Stimulated activated effector memory CD8-positive, alpha-beta T cell treated with anti-CD3 and anti-CD28 coated beads, Interleukin-12 subunit alpha, Interleukin-12 subunit beta, amount 100 ng/mL, for 72 hours (primary cell): ENCODE results near the gene AMZ2.

Experiments used
- ATAC-seq: fragments of 150-1000 bp; cut with Tn5 transposase; 2 replicates; pipeline ENCODE4 v1.10.0; 2021
- DNase-seq, 2 donors: peaks; one replicate each; pipeline ENCODE4 v3.0.0; 2021 to 2022; ENCODE audit warnings: low spot score in 2 of 2
- H3K27ac Mint-ChIP-seq: one replicate; pipeline ENCODE4 v1.8.0; 2022; ENCODE audit warnings: mild to moderate bottlenecking, mixed read lengths
- H3K36me3 Mint-ChIP-seq: one replicate; pipeline ENCODE4 v1.8.0; 2022; ENCODE audit warnings: mild to moderate bottlenecking, mixed read lengths
- H3K4me1 Mint-ChIP-seq: one replicate; pipeline ENCODE4 v1.8.0; 2022; ENCODE audit warnings: mixed read lengths
- H3K4me3 Mint-ChIP-seq: one replicate; pipeline ENCODE4 v1.8.0; 2022; ENCODE audit warnings: mild to moderate bottlenecking, mixed read lengths
- H3K9me3 Mint-ChIP-seq: one replicate; pipeline ENCODE4 v1.8.0; 2022; ENCODE audit warnings: mixed read lengths

AMZ2 gene

GRCh38 chr17:68289473-68289872, 41.6 kb downstream of the AMZ2 start:
- no peak for DNase-seq
- ATAC-seq, result no peak
- Mint-ChIP-seq H3K9me3 (no peaks in the 10 kb centered on the region), H3K27ac (peak overlapping the region; percentile 13), H3K4me3 (peak overlapping the region; percentile 97), H3K4me1 (peaks cover 49% of the 10 kb centered on the region), H3K36me3 (peaks cover 7% of the 10 kb centered on the region)

- DNase-seq, result no peak
- Mint-ChIP-seq H3K27ac (peak overlapping the region; percentile 96), H3K9me3 (no peaks in the 10 kb centered on the region), H3K4me3 (peak overlapping the region; percentile 97), H3K36me3 (peaks cover 7% of the 10 kb centered on the region), H3K4me1 (peaks cover 53% of the 10 kb centered on the region)
- no peak for ATAC-seq
These were observed 42.1 kb downstream of the AMZ2 start for GRCh38 chr17:68289936-68290267.

GRCh38 chr17:68290268-68290954, 42.6 kb downstream of the AMZ2 start:
- Mint-ChIP-seq H3K27ac (peak overlapping the region; percentile 96), H3K9me3 (no peaks in the 10 kb centered on the region), H3K4me3 (peak overlapping the region; percentile 97), H3K36me3 (peaks cover 7% of the 10 kb centered on the region), H3K4me1 (peaks cover 57% of the 10 kb centered on the region)
- ATAC-seq (no peak), DNase-seq (peak; percentile 18 to 79)

- DNase-seq (peak; percentile 63 to 91), ATAC-seq (peak; percentile 76)
- peak within 1 kb of the TSS; percentile 97 for H3K4me3 Mint-ChIP-seq
- H3K4me1 Mint-ChIP-seq, result peaks cover 58% of the 10 kb centered on the region
- H3K36me3 Mint-ChIP-seq, result peaks cover 7% of the 10 kb centered on the region
- H3K9me3 Mint-ChIP-seq, result no peaks in the 10 kb centered on the region
- H3K27ac Mint-ChIP-seq, result peak within 1 kb of the TSS; percentile 96
These were observed 43.4 kb downstream of the AMZ2 start, which contains the start of the genes ARSG and SLC16A6 for GRCh38 chr17:68290955-68291835. ARSG (plus strand) TSS chr17:68291495; CDS start chr17:68307494, 15,999 bp downstream. SLC16A6 (minus strand) TSS chr17:68291127; CDS start chr17:68278320, 12,807 bp downstream.

- Mint-ChIP-seq H3K27ac (peak overlapping the region; percentile 85), H3K36me3 (peaks cover 7% of the 10 kb centered on the region), H3K4me3 (peak overlapping the region; percentile 97), H3K9me3 (no peaks in the 10 kb centered on the region), H3K4me1 (peaks cover 65% of the 10 kb centered on the region)
- DNase-seq (peak; percentile 74 to 94), ATAC-seq (peak; percentile 77)
These were observed 44.2 kb downstream of the AMZ2 start for GRCh38 chr17:68291836-68292688.

GRCh38 chr17:68292689-68293040, 44.8 kb downstream of the AMZ2 start:
- Mint-ChIP-seq H3K4me1 (peaks cover 63% of the 10 kb centered on the region), H3K4me3 (peak overlapping the region; percentile 97), H3K27ac (peak overlapping the region; percentile 85), H3K36me3 (peaks cover 7% of the 10 kb centered on the region), H3K9me3 (no peaks in the 10 kb centered on the region)
- no peak for ATAC-seq
- DNase-seq, result no peak

- no peaks in the 10 kb centered on the region for H3K9me3 Mint-ChIP-seq
- H3K27ac Mint-ChIP-seq, result no peak overlapping the region
- peaks cover 53% of the 10 kb centered on the region for H3K4me1 Mint-ChIP-seq
- DNase-seq (no peak), ATAC-seq (no peak)
- no peak overlapping the region for H3K4me3 Mint-ChIP-seq
- peaks cover 7% of the 10 kb centered on the region for H3K36me3 Mint-ChIP-seq
These were observed 45.8 kb downstream of the AMZ2 start for GRCh38 chr17:68293490-68294195.

GRCh38 chr17:68294196-68294555, 46.3 kb downstream of the AMZ2 start:
- Mint-ChIP-seq H3K27ac (no peak overlapping the region), H3K4me3 (no peak overlapping the region), H3K36me3 (peaks cover 7% of the 10 kb centered on the region), H3K4me1 (peaks cover 48% of the 10 kb centered on the region), H3K9me3 (no peaks in the 10 kb centered on the region)
- no peak for ATAC-seq
- no peak for DNase-seq

GRCh38 chr17:68294617-68295016, 46.8 kb downstream of the AMZ2 start:
- H3K4me1 Mint-ChIP-seq, result peaks cover 43% of the 10 kb centered on the region

GRCh38 chr17:68295086-68295485, 47.2 kb downstream of the AMZ2 start:
- peak overlapping the region; percentile 49 for H3K27ac Mint-ChIP-seq
- peaks cover 7% of the 10 kb centered on the region for H3K36me3 Mint-ChIP-seq
- DNase-seq (no peak), ATAC-seq (no peak)
- H3K4me3 Mint-ChIP-seq, result no peak overlapping the region
- H3K9me3 Mint-ChIP-seq, result no peaks in the 10 kb centered on the region
- H3K4me1 Mint-ChIP-seq, result peaks cover 38% of the 10 kb centered on the region

More at GRCh38 chr17:68294617-68295016, 46.8 kb downstream of the AMZ2 start:
- no peaks in the 10 kb centered on the region for H3K9me3 Mint-ChIP-seq
- peaks cover 7% of the 10 kb centered on the region for H3K36me3 Mint-ChIP-seq
- H3K4me3 Mint-ChIP-seq, result no peak overlapping the region
- H3K27ac Mint-ChIP-seq, result peak overlapping the region; percentile 49
- ATAC-seq (no peak), DNase-seq (no peak)

- no peaks in the 10 kb centered on the region for H3K9me3 Mint-ChIP-seq
- peak overlapping the region; percentile 68 for H3K27ac Mint-ChIP-seq
- peaks cover 40% of the 10 kb centered on the region for H3K4me1 Mint-ChIP-seq
- DNase-seq (peak; percentile 32 to 73), ATAC-seq (peak; percentile 79)
- peaks cover 1% of the 10 kb centered on the region for H3K36me3 Mint-ChIP-seq
- H3K4me3 Mint-ChIP-seq, result peak overlapping the region; percentile 64
These were observed 48.7 kb downstream of the AMZ2 start for GRCh38 chr17:68296217-68297191.

GRCh38 chr17:68297195-68297594, 49.4 kb downstream of the AMZ2 start:
- Mint-ChIP-seq H3K4me3 (peak overlapping the region; percentile 64), H3K36me3 (peaks cover 5% of the 10 kb centered on the region), H3K4me1 (peaks cover 45% of the 10 kb centered on the region), H3K9me3 (no peaks in the 10 kb centered on the region), H3K27ac (peak overlapping the region; percentile 68)
- ATAC-seq (no peak), DNase-seq (no peak)

- Mint-ChIP-seq H3K4me3 (no peak overlapping the region), H3K36me3 (peaks cover 5% of the 10 kb centered on the region), H3K27ac (no peak overlapping the region), H3K4me1 (peaks cover 41% of the 10 kb centered on the region), H3K9me3 (no peaks in the 10 kb centered on the region)
- no peak for DNase-seq
- ATAC-seq, result no peak
These were observed 50.8 kb downstream of the AMZ2 start for GRCh38 chr17:68298601-68299000.

- Mint-ChIP-seq H3K4me3 (no peak overlapping the region), H3K36me3 (peaks cover 5% of the 10 kb centered on the region), H3K4me1 (peaks cover 33% of the 10 kb centered on the region), H3K9me3 (no peaks in the 10 kb centered on the region), H3K27ac (no peak overlapping the region)
- DNase-seq, result no peak
- no peak for ATAC-seq
These were observed 52.0 kb downstream of the AMZ2 start for GRCh38 chr17:68299817-68300216.
